GM18505 (cell line): ENCODE data around the gene EPG5.

Source experiments
- ATAC-seq: cut with Tn5 transposase; IDR thresholded peaks from one replicate; pipeline ENCODE4 v1.9.1; 2021; ENCODE audit not compliant: unreplicated experiment
- POLR2A ChIP-seq: IDR thresholded peaks from 4 replicates; pipeline ENCODE4 v1.6.1; 2011; ENCODE audit warnings: borderline replicate concordance; ENCODE audit not compliant: insufficient read depth, insufficient read length; ENCODE audit errors: extremely low read depth

EPG5 gene

GRCh38 chr18:45967007-45967706 is at the start of gene EPG5:
Gene EPG5, minus strand, starts transcription at chr18:45967329. Its CDS starts 90 bp downstream, at chr18:45967239.
- peak; percentile 76 for TF ChIP-seq POLR2A
- ATAC-seq, result peak; percentile 94

- ATAC-seq, result peak; percentile 65
- no peak for TF ChIP-seq POLR2A
Observed at GRCh38 chr18:46013484-46014189, 46.5 kb upstream of the EPG5 start.

GRCh38 chr18:46010676-46011075 is 43.5 kb upstream of the EPG5 start:
- no peak for ATAC-seq
- TF ChIP-seq POLR2A, result no peak

- ATAC-seq, result no peak
- TF ChIP-seq POLR2A, result no peak
Observed at GRCh38 chr18:46010050-46010449, 42.9 kb upstream of the EPG5 start.

- no peak for ATAC-seq
- no peak for TF ChIP-seq POLR2A
Observed at GRCh38 chr18:46009125-46009840, 42.2 kb upstream of the EPG5 start.

GRCh38 chr18:46008531-46008930 is 41.4 kb upstream of the EPG5 start:
- no peak for TF ChIP-seq POLR2A
- ATAC-seq, result no peak

- ATAC-seq, result no peak
- TF ChIP-seq POLR2A, result no peak
Observed at GRCh38 chr18:46007165-46007564, 40.0 kb upstream of the EPG5 start.

- no peak for TF ChIP-seq POLR2A
- ATAC-seq, result no peak
Observed at GRCh38 chr18:46002934-46003333, 35.8 kb upstream of the EPG5 start.

GRCh38 chr18:46001892-46002291 is 34.8 kb upstream of the EPG5 start:
- ATAC-seq, result no peak
- no peak for TF ChIP-seq POLR2A

- no peak for TF ChIP-seq POLR2A
- no peak for ATAC-seq
Observed at GRCh38 chr18:46001074-46001473, 33.9 kb upstream of the EPG5 start.

- no peak for TF ChIP-seq POLR2A
- no peak for ATAC-seq
Observed at GRCh38 chr18:45999536-45999935, 32.4 kb upstream of the EPG5 start.

GRCh38 chr18:45998244-45998643 is 31.1 kb upstream of the EPG5 start:
- ATAC-seq, result no peak
- TF ChIP-seq POLR2A, result no peak

GRCh38 chr18:45997700-45998151 is 30.6 kb upstream of the EPG5 start:
- ATAC-seq, result no peak
- TF ChIP-seq POLR2A, result no peak
